GM12801 (cell line): ENCODE measurements around the gene ZNF415.

ENCODE experiments used
- CTCF ChIP-seq: IDR thresholded peaks from one replicate; pipeline ENCODE4 v1.5.1; 2011; ENCODE audit warnings: control low read depth; ENCODE audit not compliant: insufficient read length; ENCODE audit errors: extremely low read depth

The ZNF415 gene

DNA sequence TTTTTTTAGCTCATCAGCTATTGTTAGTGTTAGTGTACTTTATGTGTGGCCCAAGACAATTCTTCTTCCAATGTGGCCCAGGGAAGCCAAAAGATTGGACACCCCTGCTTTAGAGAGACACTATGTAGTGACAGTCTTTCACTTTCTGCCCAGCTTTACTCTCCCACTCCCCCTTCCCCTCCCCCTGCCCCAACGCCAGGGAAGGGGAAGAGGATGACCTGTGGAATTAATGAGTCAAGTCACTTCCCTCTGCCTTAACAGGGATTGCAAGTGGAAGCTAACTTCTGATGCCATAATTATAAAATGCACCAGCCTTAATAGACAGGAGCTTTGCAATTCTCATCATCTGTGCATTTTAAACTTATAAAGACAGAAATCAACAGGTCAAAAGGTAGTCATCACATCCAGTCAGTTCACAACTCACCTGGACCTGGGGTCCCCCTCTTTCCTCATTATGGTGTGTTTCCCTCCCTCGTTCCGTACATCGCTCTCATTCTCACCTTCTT lies 1.6 kb downstream of the ZNF415 start:
- TF ChIP-seq CTCF = no peak

DNA sequence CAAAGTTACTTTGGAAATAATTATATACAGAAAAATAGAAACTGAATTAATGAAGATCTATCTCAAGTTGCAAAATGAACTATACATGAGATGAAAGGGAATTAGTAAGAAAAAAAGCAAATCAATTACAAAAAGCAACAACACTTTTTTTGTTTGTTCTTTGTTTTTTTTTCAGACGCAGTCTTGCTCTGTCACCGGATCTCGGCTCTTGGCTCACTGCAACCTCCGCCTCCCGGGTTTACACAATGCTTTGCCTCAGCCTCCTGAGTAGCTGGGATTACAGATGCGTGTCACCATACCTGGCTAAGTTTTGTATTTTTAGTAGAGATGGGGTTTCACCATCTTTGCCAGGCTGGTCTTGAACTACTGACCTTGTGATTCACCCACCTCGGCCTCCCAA lies 2.2 kb downstream of the ZNF415 start:
- TF ChIP-seq CTCF = no peak

GRCh38 chr19:53123400-53123799 lies 9.3 kb downstream of the ZNF415 start:
- TF ChIP-seq CTCF = no peak

- TF ChIP-seq CTCF = no peak
Measured at GRCh38 chr19:53112286-53112685, 20.4 kb downstream of the ZNF415 start.

DNA sequence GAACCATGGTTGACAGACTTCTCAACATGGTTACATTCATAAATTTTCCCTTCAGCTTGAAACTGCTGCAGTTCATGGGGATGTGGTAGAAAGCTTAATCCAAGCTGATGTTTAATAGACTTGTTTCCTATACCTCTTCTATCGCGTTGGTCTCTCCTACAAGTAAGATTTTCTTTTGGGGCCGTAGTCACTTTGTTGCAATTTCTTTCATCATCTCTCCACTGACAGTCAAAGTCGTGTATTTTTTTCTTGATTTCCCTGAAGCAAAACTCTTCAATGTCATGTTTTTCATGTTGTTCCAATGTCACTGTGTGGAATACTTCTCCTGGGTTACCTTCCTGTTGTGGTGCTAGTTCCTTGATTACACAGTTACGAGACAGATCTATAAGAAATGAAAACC lies 23.2 kb downstream of the ZNF415 start:
- no peak for TF ChIP-seq CTCF

DNA sequence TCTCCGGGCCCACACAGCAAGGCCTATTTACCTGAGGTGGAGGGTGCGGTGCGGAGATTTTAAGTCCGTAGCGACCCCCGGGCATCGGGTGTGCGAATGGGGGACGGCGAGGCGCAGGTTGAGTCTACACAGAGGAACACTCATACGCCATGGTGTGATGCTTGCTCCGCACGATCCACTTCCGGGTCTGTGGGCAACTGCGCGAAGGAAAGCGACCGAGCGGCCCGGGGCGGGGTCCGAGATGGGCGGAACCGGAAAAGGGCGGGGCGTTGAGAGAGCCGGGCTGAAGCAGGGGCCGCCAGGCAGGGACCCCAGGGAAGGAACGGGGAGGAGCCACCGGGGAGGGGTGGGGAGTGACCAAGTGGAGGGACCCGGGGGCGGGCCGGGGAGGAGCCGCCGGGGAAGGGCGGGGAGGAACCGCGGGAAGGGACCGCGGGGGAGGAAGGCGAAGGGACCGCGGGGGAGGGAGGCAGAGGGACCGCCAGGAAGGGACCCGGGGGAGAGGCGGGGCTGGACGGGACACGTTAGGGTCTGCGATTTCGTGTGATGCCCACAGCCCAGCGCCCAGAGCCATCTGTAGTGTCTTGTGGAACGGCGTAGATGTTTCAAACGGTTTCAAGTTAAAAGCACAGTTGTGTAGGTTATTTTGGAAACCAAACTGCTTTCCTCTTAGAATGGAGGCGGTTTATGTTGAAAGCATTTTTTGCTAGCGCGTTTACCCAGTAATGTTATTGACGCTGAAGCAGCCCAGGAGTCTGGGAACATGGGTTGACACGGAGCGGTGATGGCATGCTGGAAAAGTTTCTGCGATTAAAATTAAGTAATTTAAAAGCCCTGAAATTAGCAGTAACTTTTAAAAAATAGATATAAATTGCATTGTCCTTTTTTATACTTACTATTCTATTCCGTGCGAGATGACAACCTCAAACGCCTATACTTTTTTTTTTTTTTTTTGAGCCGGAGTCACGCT lies 29.2 kb downstream of the ZNF415 start, which contains the start of gene ZNF160:
Gene ZNF160, minus strand, starts transcription at position 189 of the 970 bp plus-strand sequence. CDS start 17,146 bp downstream, outside the sequence.
- TF ChIP-seq CTCF = no peak

GRCh38 chr19:53102756-53103233 lies 29.9 kb downstream of the ZNF415 start:
- TF ChIP-seq CTCF = no peak
